HG03457 (cell line): ENCODE measurements around the gene POMZP3.
"Not testable (repeated sequence)": the region's sequence is repeated elsewhere in the genome, so short reads cannot be mapped to it uniquely, and the experiment has no call there.

ENCODE experiments used
- ATAC-seq: cut with Tn5 transposase; IDR thresholded peaks from one replicate; pipeline ENCODE4 v1.9.1; 2021; ENCODE audit warnings: moderate number of reproducible peaks; ENCODE audit not compliant: unreplicated experiment

Gene POMZP3

DNA sequence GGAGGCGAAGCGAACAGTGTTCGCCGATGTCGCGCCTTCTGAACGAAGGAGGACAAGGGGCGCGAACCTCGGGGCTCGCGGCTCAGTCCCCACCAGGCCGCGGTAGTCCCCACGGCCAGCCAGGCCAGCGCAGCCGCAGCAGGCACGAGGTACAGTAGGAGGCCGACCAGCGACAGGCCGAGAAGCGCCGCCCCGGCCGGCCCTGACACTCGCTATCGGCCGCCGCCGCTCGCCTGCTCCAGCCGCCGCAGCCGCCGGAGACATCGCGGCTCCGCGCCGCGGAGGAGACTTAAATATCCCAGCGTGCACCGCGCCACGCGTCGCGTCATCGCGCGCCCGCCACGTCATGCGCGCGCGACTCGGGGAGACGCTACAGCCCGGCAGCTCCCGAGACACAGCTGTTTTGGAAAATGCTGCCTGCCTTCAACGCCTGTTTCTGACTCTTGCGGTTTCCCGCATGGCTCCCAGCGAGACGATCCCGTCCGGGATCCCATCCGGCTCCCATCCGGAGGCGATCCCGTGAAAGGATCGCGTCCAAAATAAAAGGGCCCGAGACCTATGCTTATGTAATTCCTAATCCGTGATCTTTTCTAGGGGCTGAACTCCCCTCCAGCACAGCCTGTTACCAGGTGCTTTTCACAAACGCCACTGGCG lies at the start of gene POMZP3:
TSS of gene POMZP3 (minus strand) at position 291 of the 654 bp plus-strand sequence. CDS start 1,215 bp downstream, outside the sequence.
- ATAC-seq: peak; percentile 76

GRCh38 chr7:76675783-76676182 lies 48.7 kb upstream of the POMZP3 start:
- not testable (repeated sequence) for ATAC-seq

GRCh38 chr7:76673346-76673745 lies 46.3 kb upstream of the POMZP3 start:
- ATAC-seq: not testable (repeated sequence)

DNA sequence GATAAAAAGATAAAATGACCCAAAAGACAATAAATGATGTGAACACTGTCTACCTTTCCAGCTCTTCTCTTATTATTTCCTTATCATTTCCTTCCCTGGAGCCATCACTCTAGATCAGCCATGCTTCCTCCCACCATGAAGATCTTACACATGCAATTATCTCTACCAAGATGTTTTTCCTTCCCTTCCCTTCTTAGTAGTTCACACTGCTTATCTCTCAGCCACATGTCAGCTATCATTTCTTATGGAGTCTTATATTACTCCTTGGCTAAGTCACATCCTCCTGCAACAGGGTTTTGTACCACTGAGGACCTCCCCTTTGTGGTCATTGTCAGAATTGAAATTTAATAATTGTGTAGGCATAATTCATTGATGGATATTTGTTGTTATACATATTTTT lies 32.1 kb upstream of the POMZP3 start:
- ATAC-seq: not testable (repeated sequence)

- not testable (repeated sequence) for ATAC-seq
These were observed 29.3 kb upstream of the POMZP3 start for GRCh38 chr7:76656425-76656824.

DNA sequence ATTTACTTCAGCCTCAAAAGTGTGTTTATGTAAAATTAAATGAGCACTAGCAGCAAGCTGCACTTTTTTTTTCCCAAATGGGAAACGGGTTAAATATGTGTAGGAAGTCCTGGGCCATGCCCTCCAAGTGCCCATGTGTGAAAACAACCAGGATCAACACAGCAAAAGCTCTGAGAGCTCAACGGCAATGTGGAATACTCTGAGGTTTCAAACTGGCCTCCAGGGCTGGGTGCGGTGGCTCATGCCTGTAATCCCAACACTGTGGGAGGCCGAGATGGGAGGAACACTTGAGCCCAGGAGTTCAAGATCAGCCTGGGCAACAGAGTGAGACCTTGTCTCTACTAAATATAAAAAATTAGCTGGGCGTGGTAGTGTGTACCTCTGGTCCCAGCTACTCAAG lies 15.5 kb upstream of the POMZP3 start:
- ATAC-seq: not testable (repeated sequence)

DNA sequence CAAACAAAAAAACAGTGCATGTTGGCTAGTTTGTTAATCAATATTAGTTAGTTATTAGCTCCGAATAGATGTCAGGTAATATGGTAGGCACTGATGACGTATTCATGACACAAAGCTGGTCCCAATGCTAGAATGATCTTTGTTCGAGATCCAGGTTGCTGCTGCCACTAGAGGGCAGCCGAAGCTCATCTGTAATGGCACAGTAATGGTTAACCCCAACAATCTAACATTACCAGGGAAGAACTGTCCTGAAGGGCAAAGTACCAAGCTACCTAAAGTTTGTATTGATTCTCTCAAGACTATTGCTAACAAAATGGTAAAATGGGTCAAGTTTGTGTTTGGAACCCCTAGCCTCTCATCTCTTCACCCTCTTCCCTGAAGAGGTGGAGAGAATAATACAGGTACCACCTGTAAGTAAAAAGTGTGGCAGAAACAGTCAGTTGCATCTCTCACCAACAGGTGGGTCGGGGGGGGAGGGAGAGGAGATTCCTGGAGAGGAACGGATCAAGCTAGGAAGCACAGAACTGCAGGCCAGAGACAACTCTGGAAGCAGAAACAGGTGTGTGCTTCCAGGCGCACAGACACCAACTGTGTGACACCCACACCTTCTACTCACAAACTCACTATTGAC lies 10.1 kb upstream of the POMZP3 start:
- peak; percentile 88 for ATAC-seq

DNA sequence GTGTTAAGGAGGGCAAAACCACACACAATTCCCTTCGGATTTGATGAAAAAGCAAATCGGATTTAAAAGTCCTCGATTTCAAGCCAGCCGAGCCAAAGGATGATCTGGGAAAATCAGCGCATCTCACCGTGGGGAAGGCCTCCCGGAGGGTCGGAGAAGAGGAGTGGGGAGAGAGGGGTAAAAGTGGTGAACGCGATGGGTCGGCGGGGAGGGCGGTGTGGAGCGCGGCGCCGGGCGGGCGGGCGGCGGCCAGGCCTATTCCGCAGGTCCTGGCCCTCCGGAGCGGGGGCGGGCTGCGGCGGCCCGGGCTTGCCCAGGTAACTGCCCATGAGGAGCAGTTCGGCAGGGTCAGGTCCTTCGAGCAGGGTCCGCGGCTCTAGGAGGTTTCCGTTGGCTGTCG lies 498 bp downstream of the POMZP3 start:
- peak; percentile 29 for ATAC-seq

DNA sequence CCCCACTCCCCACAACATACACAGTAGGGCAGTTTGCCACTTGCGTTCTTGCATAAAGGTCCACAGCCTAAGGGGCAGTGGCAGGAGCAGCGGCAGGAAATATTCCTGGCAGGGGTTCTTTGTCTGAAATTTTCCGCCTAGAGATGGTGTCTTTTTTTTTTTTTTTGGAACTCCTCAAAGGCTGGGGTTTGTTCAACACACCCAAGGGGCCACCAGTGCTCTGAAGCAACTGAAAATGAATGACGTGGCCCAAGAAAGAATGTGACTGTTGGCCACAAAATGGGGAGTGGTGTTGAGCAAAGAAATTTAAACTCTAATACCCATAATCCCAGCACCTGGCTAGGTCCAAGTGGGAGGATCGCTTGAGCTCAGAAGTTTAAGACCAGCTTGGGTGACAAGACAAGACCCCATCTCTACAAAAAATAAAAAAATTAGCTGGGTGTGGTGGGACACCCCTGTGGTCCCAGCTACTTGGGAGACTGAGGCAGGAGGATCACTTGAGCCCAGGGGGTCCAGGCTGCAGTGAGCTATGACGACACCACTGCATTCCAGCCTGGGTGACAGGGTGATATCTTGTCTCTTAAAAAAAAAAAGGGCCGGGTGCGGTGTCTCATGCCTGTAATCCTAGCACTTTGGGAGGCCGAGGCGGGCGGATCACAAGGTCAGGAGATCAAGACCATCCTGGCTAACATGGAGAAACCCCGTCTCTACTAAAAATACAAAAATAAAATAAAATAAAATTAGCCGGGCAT lies 7.5 kb downstream of the POMZP3 start:
- not testable (repeated sequence) for ATAC-seq

DNA sequence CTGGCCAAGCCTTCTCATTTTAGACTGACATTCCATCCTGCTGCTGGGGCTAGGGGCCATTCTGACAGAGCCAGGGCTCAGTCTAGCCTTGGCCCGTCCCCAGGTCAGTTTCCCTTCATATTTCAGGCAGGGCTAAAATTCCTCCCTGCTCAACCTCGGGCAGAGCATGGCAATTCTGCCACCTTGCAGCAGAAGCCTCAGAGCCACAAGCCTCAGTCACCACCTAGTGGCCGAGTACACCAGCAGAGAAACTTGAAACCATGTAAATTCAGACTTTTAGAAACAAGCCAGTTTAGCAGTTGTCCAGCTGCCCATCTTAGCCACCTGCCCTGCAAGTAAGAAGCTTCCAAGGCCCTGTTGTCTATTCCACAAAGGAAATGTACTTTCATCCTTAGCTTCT lies 13.3 kb downstream of the POMZP3 start:
- ATAC-seq: not testable (repeated sequence)

GRCh38 chr7:76612232-76612631 lies 14.8 kb downstream of the POMZP3 start:
- not testable (repeated sequence) for ATAC-seq

GRCh38 chr7:76609864-76610263 lies 17.2 kb downstream of the POMZP3 start:
- not testable (repeated sequence) for ATAC-seq

GRCh38 chr7:76608469-76608868 lies 18.6 kb downstream of the POMZP3 start:
- not testable (repeated sequence) for ATAC-seq

- ATAC-seq: peak; percentile 93
These were observed 21.1 kb downstream of the POMZP3 start for GRCh38 chr7:76606027-76606426.

GRCh38 chr7:76600650-76601049 lies 26.4 kb downstream of the POMZP3 start:
- not testable (repeated sequence) for ATAC-seq

DNA sequence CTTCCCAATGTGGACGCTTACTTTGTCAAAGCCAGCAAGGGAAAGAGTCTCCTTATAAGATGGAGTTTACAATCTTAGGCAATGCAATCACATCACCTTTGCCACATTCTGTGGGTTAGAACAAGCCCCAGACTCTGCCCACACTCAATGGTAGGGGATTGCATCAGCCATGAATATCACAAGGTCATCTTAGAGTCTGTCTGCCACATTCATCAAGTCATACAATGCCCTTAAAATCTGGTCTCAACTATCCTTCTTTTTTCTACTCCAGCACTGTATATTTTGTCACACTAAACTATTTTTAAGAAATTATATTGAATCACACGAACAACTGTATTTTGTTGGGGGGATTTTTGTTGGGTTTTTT lies 27.0 kb downstream of the POMZP3 start:
- ATAC-seq: not testable (repeated sequence)

- not testable (repeated sequence) for ATAC-seq
These were observed 28.4 kb downstream of the POMZP3 start for GRCh38 chr7:76598590-76599264.

GRCh38 chr7:76597288-76597687 lies 29.8 kb downstream of the POMZP3 start:
- not testable (repeated sequence) for ATAC-seq

- not testable (repeated sequence) for ATAC-seq
These were observed 34.4 kb downstream of the POMZP3 start for GRCh38 chr7:76592694-76593093.

- peak; percentile 63 for ATAC-seq
These were observed 35.3 kb downstream of the POMZP3 start for GRCh38 chr7:76591602-76592304.

- not testable (repeated sequence) for ATAC-seq
These were observed 36.0 kb downstream of the POMZP3 start for GRCh38 chr7:76591033-76591432.
